HT1080 (cell line): ENCODE measurements around the gene SHQ1. TPM values are rescaled to one million over a fixed set of nuclear protein-coding genes. Genes with fewer than 3 reads are reported as not detected.
"Not testable (repeated sequence)": the region's sequence is repeated elsewhere in the genome, so short reads cannot be mapped to it uniquely, and the experiment has no call there.

Source experiments
- DNase-seq: peaks from one replicate; pipeline ENCODE4 v3.0.0-alpha.2; 2015; ENCODE audit warnings: low read depth
- total RNA-seq: library from RNA; depleted of rRNA; stranded (reverse); fragments of >200 nt; shearing (Covaris generic); gene quantifications from 2 replicates; pipeline ENCODE4 v1.2.3, GENCODE V29; 2014

SHQ1 gene
- total RNA-seq, 1 experiment from 2014 or later, result 40.4 TPM

GRCh38 chr3:72753495-72753894, 94.8 kb downstream of the SHQ1 start:
- no peak for DNase-seq

- no peak for DNase-seq
Measured at GRCh38 chr3:72750405-72750965, 97.8 kb downstream of the SHQ1 start.

- DNase-seq, result no peak
Measured at GRCh38 chr3:72748659-72749058, 99.6 kb downstream of the SHQ1 start.

- DNase-seq, result no peak
Measured at GRCh38 chr3:72746430-72747411, 101.5 kb downstream of the SHQ1 start.

GRCh38 chr3:72745146-72745999, 102.9 kb downstream of the SHQ1 start:
- no peak for DNase-seq

GRCh38 chr3:72744330-72744729, 103.9 kb downstream of the SHQ1 start:
- no peak for DNase-seq

GRCh38 chr3:72739531-72740466, 108.4 kb downstream of the SHQ1 start:
- peak; percentile 56 for DNase-seq

- DNase-seq, result no peak
Measured at GRCh38 chr3:72738752-72739530, 109.3 kb downstream of the SHQ1 start.

- not testable (repeated sequence) for DNase-seq
Measured at GRCh38 chr3:72735072-72735471, 113.2 kb downstream of the SHQ1 start.

- no peak for DNase-seq
Measured at GRCh38 chr3:72733676-72734075, 114.6 kb downstream of the SHQ1 start.

- not testable (repeated sequence) for DNase-seq
Measured at GRCh38 chr3:72732666-72733345, 115.4 kb downstream of the SHQ1 start.

GRCh38 chr3:72728958-72729467, 119.2 kb downstream of the SHQ1 start:
- DNase-seq, result no peak

GRCh38 chr3:72728329-72728889, 119.8 kb downstream of the SHQ1 start:
- DNase-seq, result no peak

GRCh38 chr3:72727726-72728125, 120.5 kb downstream of the SHQ1 start:
- DNase-seq, result no peak

- DNase-seq, result no peak
Measured at GRCh38 chr3:72727172-72727571, 121.1 kb downstream of the SHQ1 start.

GRCh38 chr3:72725229-72725628, 123.0 kb downstream of the SHQ1 start:
- DNase-seq, result no peak

- no peak for DNase-seq
Measured at GRCh38 chr3:72724070-72724469, 124.2 kb downstream of the SHQ1 start.

- DNase-seq, result peak; percentile 55
Measured at GRCh38 chr3:72722930-72723726, 125.1 kb downstream of the SHQ1 start.
